A549 (cell line): ENCODE results near the gene PRPS1L1. TPM values are rescaled to one million over a fixed set of nuclear protein-coding genes. Genes with fewer than 3 reads are reported as not detected.
A peak's percentile ranks its signal among the peaks of the same experiment; 100 is the strongest.

ENCODE experiments used
- ATAC-seq, 2 experiments: fragments of 200-7000 bp in 1 of 2; fragments of >200 bp in 1 of 2; cut with Nextera tagmentation in 1 of 2; cut with Tn5 transposase in 1 of 2; 3 replicates each; pipeline versions ENCODE4 v1.8.0 to v1.9.1; 2018 to 2020; ENCODE audit warnings: mild to moderate bottlenecking in 1 of 2, moderate library complexity in 1 of 2
- CTCF ChIA-PET: fragments of 300-600 bp; sonication (Branson Sonifier 250); formaldehyde crosslinking; extraction: SDS; loops from one replicate; lab custom pipeline; 2021; ENCODE audit warnings: antibody characterized with exemption, inconsistent platforms; lab: Yijun Ruan, JAX
- POLR2A ChIA-PET: fragments of 350-600 bp; formaldehyde crosslinking; extraction: SDS; loops from one replicate; lab custom pipeline; 2021; ENCODE audit warnings: antibody characterized with exemption, inconsistent platforms; lab: Yijun Ruan, JAX
- DNase-seq, 2 experiments: peaks; one replicate each; pipeline versions ENCODE4 v3.0.0 to v3.0.0-alpha.2; 2011 to 2016; ENCODE audit warnings: low read depth in 1 of 2, low spot score in 1 of 2
- FAIRE-seq: peaks from 2 replicates; lab custom pipeline; 2011; peaks lifted over from hg19 to GRCh38; lab: Jason Lieb, UNC
- H3K27ac ChIP-seq, 2 experiments: fragments of >200 bp; sonication (Bioruptor Twin); formaldehyde crosslinking; 3 replicates each; pipeline ENCODE4 v1.5.1; 2016 to 2017
- H3K4me1 ChIP-seq: fragments of >200 bp; sonication (Bioruptor Twin); formaldehyde crosslinking; 3 replicates; pipeline ENCODE4 v1.6.1; 2016
- H3K4me2 ChIP-seq: fragments of >200 bp; sonication (Bioruptor Twin); formaldehyde crosslinking; 3 replicates; pipeline ENCODE4 v1.6.1; 2016
- H3K4me3 ChIP-seq: fragments of >200 bp; sonication (Bioruptor Twin); formaldehyde crosslinking; 3 replicates; pipeline ENCODE4 v1.5.1; 2016
- H3K9me3 ChIP-seq: fragments of >200 bp; sonication (Bioruptor Twin); formaldehyde crosslinking; 3 replicates; pipeline ENCODE4 v1.6.1; 2016
- CEBPB ChIP-seq, 2 experiments: fragments of >200 bp in 1 of 2; sonication (Bioruptor Twin) in 1 of 2; formaldehyde crosslinking in 1 of 2; IDR thresholded peaks; 2 replicates each; pipeline ENCODE4 v1.6.1; 2012 to 2016
- FOSL2 ChIP-seq, 2 experiments: fragments of 450-650 bp in 1 of 2; fragments of >200 bp in 1 of 2; sonication (Bioruptor Twin) in 1 of 2; formaldehyde crosslinking; IDR thresholded peaks; 2 replicates each; pipeline versions ENCODE4 v1.5.0 to v1.6.1; 2016 to 2020; ENCODE audit warnings: mild to moderate bottlenecking in 1 of 2, moderate library complexity in 1 of 2
- HMGXB4 ChIP-seq: fragments of 250-450 bp; sonication (Bioruptor Pico); IDR thresholded peaks from 2 replicates; pipeline ENCODE4 v1.5.0; 2021; ENCODE audit warnings: mild to moderate bottlenecking, moderate library complexity, borderline replicate concordance
- HOXA7 ChIP-seq: fragments of 250-450 bp; sonication (Bioruptor Pico); IDR thresholded peaks from 2 replicates; pipeline ENCODE4 v1.5.0; 2020; ENCODE audit warnings: mild to moderate bottlenecking, moderate library complexity
- HOXB13 ChIP-seq: fragments of 250-450 bp; sonication (Bioruptor Pico); IDR thresholded peaks from 2 replicates; pipeline ENCODE4 v1.5.0; 2020; ENCODE audit warnings: low read depth, mild to moderate bottlenecking, moderate library complexity
- KDM1A ChIP-seq: fragments of 200-600 bp; sonication (generic); IDR thresholded peaks from 2 replicates; pipeline ENCODE4 v1.6.1; 2016; ENCODE audit warnings: low read depth, mild to moderate bottlenecking
- MAX ChIP-seq: IDR thresholded peaks from 2 replicates; pipeline ENCODE4 v1.6.1; 2012
- NFE2L2 ChIP-seq: fragments of 150-350 bp; conservative IDR thresholded peaks from 2 replicates; pipeline ENCODE4 v1.6.1; 2014; ENCODE audit warnings: low read length
- SMC3 ChIP-seq: fragments of >200 bp; sonication (Bioruptor Twin); formaldehyde crosslinking; IDR thresholded peaks from 3 replicates; pipeline ENCODE4 v1.6.1; 2018; ENCODE audit warnings: inconsistent platforms
- ZC3H11A ChIP-seq: fragments of 450-650 bp; IDR thresholded peaks from 2 replicates; pipeline ENCODE4 v1.6.1; 2014; ENCODE audit warnings: antibody characterized with exemption, mild to moderate bottlenecking
- WGBS: methylation state at CpG from one replicate; pipeline ENCODE4 v1.1.6; 2017; ENCODE audit errors: missing lambda C conversion rate; 5-methylcytosine and 5-hydroxymethylcytosine counted together
- polyA plus RNA-seq, 4 experiments: library from polyadenylated mRNA; depleted of rRNA in 3 of 4; stranded (reverse); fragments of >200 nt; fragmentation: RNase III in 1 of 4; extraction: RNeasy Plus Mini Kit Qiagen cat#74134 plus additional on column Dnase treatment in 1 of 4; gene quantifications; 2 replicates in 3 of 4; 3 replicates in 1 of 4; pipeline ENCODE4 v1.2.3, GENCODE V29; 2011 to 2017

Gene PRPS1L1
- polyA plus RNA-seq, 2 of the 4 experiments (the other 2 are of a cell fraction) = not detected

GRCh38 chr7:17984288-17984687, 43.4 kb downstream of the PRPS1L1 start (continued):
- no peak for TF ChIP-seq HMGXB4 (CRISPR knock-in tag)
- TF ChIP-seq NFE2L2 = no peak
- no peak for TF ChIP-seq CEBPB (IDR thresholded peaks at IDR 0.05)
- TF ChIP-seq, all 56 proteins: peak for 0

- Histone ChIP-seq H3K4me1 (no peaks in the 10 kb centered on the region), H3K4me2 (no peak overlapping the region), H3K27ac (no peak overlapping the region), H3K9me3 (no peaks in the 10 kb centered on the region), H3K4me3 (no peak overlapping the region)
- TF ChIP-seq FOSL2 (IDR thresholded peaks at IDR 0.05) (no peak), FOSL2 (CRISPR knock-in tag; IDR thresholded peaks at IDR 0.05) (peak; percentile 42), KDM1A (no peak)
- ChIA-PET CTCF (no interaction called here), POLR2A (no interaction called here)
- WGBS = 48% methylated on average over 3 of the region's 3 CpGs
- FAIRE-seq (no peak), ATAC-seq (no peak), DNase-seq (no peak)
These were observed 44.2 kb downstream of the PRPS1L1 start for GRCh38 chr7:17983221-17984062.

- ChIA-PET POLR2A (no interaction called here), CTCF (interaction anchor here (1.4 kb wide), 1 partner anchor 29 kb away, joined by 4 read pairs; no protein-coding TSS in a partner anchor)
- H3K9me3 ChIP-seq = no peaks in the 10 kb centered on the region
- FAIRE-seq (no peak), ATAC-seq (no peak), DNase-seq (no peak)
- no peak overlapping the region for H3K27ac ChIP-seq
- H3K4me1 ChIP-seq = no peaks in the 10 kb centered on the region
- TF ChIP-seq HOXB13 (CRISPR knock-in tag) (no peak), MAX (no peak), SMC3 (no peak), HOXA7 (CRISPR knock-in tag) (no peak), ZC3H11A (no peak), KDM1A (no peak)
- 35% methylated on average over 2 of the region's 2 CpGs for WGBS
- H3K4me2 ChIP-seq = no peak overlapping the region
- H3K4me3 ChIP-seq = no peak overlapping the region
These were observed 50.7 kb downstream of the PRPS1L1 start for GRCh38 chr7:17976952-17977351.

Other genes with a start within 250 kb of the PRPS1L1 start
- 26.3 and 31.6 TPM in 2 replicates for gene SNX13, start 87.4 kb downstream of the PRPS1L1 start, polyA plus RNA-seq (2011; rRNA removed)
- gene SNX13, start 87.4 kb downstream of the PRPS1L1 start, polyA plus RNA-seq (2017; fragmentation: RNase III; extraction: RNeasy Plus Mini Kit Qiagen cat#74134 plus additional on column Dnase treatment) = 12.4 to 15.0 TPM (median 13.1 TPM) in 3 replicates